GM21723 (cell line): ENCODE data around the gene LTA.

Source experiments
- ATAC-seq: cut with Tn5 transposase; IDR thresholded peaks from one replicate; pipeline ENCODE4 v1.9.1; 2021; ENCODE audit warnings: mild to moderate bottlenecking, moderate library complexity; ENCODE audit not compliant: unreplicated experiment

The LTA gene

GRCh38 chr6:31621991-31622390, 49.9 kb downstream of the LTA start:
- no peak for ATAC-seq

- no peak for ATAC-seq
Observed at GRCh38 chr6:31622684-31623091, 50.6 kb downstream of the LTA start.
